Transverse colon (tissue), 4 donors: Measurements from ENCODE around the gene ARHGAP23.
"Not testable (repeated sequence)": the region's sequence is repeated elsewhere in the genome, so short reads cannot be mapped to it uniquely, and the experiment has no call there.

Experiments used
- EP300 ChIP-seq: sonication (generic); formaldehyde crosslinking; IDR thresholded peaks from one replicate; pipeline ENCODE4 v1.6.1; 2017; ENCODE audit warnings: antibody characterized with exemption, low read depth
- POLR2A ChIP-seq: fragments of 450-650 bp; IDR thresholded peaks from one replicate; pipeline ENCODE4 v1.6.1; 2016; ENCODE audit warnings: antibody characterized with exemption, mild to moderate bottlenecking, moderate library complexity
- POLR2AphosphoS5 ChIP-seq, 3 donors: sonication (generic); formaldehyde crosslinking; IDR thresholded peaks; one replicate each; pipeline ENCODE4 v1.6.1; 2016; ENCODE audit warnings: antibody characterized with exemption in 3 of 3
- TF ChIP-seq, protein P1 (sequence below), 5 experiments: fragments of 200-600 bp in 3 of 5; fragments of 450-650 bp in 2 of 5; sonication (generic) in 3 of 5; IDR thresholded peaks; 1 replicate in 2 of 5; 2 replicates in 3 of 5; pipeline ENCODE4 v1.5.1; 2016 to 2017; ENCODE audit warnings: antibody characterized with exemption in 5 of 5, inconsistent platforms in 3 of 5, mild to moderate bottlenecking in 2 of 5, moderate library complexity in 1 of 5

DNA sequence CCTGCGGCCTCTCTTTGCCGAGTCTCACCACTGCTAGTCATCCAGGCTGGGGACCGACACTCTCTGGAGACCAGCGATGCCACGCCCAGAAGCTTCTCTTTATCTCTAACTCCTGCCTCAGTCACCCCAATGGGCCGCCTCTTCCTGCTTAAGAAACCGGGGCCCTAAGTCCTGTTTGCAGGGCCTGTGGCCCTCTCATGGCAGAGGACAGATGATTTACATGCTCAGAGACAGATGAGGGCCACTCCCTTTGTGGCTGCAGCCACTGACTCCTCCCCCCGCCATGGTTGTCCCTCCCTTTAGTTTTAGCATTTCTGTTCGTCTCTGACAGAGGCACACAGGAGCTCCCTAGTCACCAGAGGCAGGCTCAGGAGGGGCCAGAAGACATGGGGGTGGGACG lies 71.0 kb downstream of the ARHGAP23 start:
- TF ChIP-seq, protein P1, sequence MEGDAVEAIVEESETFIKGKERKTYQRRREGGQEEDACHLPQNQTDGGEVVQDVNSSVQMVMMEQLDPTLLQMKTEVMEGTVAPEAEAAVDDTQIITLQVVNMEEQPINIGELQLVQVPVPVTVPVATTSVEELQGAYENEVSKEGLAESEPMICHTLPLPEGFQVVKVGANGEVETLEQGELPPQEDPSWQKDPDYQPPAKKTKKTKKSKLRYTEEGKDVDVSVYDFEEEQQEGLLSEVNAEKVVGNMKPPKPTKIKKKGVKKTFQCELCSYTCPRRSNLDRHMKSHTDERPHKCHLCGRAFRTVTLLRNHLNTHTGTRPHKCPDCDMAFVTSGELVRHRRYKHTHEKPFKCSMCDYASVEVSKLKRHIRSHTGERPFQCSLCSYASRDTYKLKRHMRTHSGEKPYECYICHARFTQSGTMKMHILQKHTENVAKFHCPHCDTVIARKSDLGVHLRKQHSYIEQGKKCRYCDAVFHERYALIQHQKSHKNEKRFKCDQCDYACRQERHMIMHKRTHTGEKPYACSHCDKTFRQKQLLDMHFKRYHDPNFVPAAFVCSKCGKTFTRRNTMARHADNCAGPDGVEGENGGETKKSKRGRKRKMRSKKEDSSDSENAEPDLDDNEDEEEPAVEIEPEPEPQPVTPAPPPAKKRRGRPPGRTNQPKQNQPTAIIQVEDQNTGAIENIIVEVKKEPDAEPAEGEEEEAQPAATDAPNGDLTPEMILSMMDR (IDR thresholded peaks at IDR 0.05) = not testable (repeated sequence)
- TF ChIP-seq EP300; POLR2AphosphoS5 (IDR thresholded peaks at IDR 0.05); POLR2A: not testable (repeated sequence)
